Motor neuron (in vitro differentiated cells): ENCODE data around the gene CNNM4. TPM values are rescaled to one million over a fixed set of nuclear protein-coding genes. Genes with fewer than 3 reads are reported as not detected.

Experiments
- ATAC-seq, 8 experiments: fragments of 200-7000 bp; cut with Tn5 transposase; replicated peaks in 6 of 8; 2 replicates each; pipeline ENCODE4 v1.8.0; 2021; ENCODE audit warnings: mild to moderate bottlenecking in 8 of 8, moderate library complexity in 8 of 8
- H3K27ac ChIP-seq, 2 donors: fragments of 250-450 bp; sonication (Bioruptor Pico); 2 replicates each; pipeline ENCODE4 v1.9.0; 2021; ENCODE audit warnings: antibody characterized with exemption in 2 of 2, mild to moderate bottlenecking in 2 of 2, moderate library complexity in 1 of 2
- H3K4me1 ChIP-seq, 2 donors: fragments of 250-450 bp; sonication (Bioruptor Pico); replicated peaks in 1 of 2; 2 replicates each; pipeline ENCODE4 v1.6.1; 2021; ENCODE audit warnings: antibody characterized with exemption in 2 of 2, mild to moderate bottlenecking in 2 of 2, moderate library complexity in 1 of 2
- H3K4me3 ChIP-seq, 5 donors: fragments of 250-450 bp; sonication (Bioruptor Pico); 2 replicates each; pipeline ENCODE4 v1.9.0; 2021; ENCODE audit warnings: antibody characterized with exemption in 5 of 5, mild to moderate bottlenecking in 5 of 5, moderate library complexity in 4 of 5
- WGBS, 10 experiments: fragments of 450-650 bp; shearing (Covaris generic); methylation state at CpG; one replicate each; pipeline ENCODE4 v1.0.0; 2022; 5-methylcytosine and 5-hydroxymethylcytosine counted together
- in situ Hi-C, 9 experiments: fragments of 400-800 bp; cut with MboI; loops; one replicate each; pipeline ENCODE4 v1.15.0; 2021; ENCODE audit warnings: low sequenced_read_pairs in 9 of 9, low pct_unique_long_range_greater_than_20kb in 2 of 9; ENCODE audit not compliant: unreplicated experiment in 9 of 9
- total RNA-seq, 8 experiments: library from RNA; unstranded; fragments of 300-600 nt; gene quantifications; 2 replicates each; pipeline versions ENCODE4 v1.2.3 to v1.2.4, GENCODE V29; 2022

CNNM4 gene
- total RNA-seq, 8 experiments from 2014 or later: 2.0 to 15.7 (median 6.1) TPM

DNA sequence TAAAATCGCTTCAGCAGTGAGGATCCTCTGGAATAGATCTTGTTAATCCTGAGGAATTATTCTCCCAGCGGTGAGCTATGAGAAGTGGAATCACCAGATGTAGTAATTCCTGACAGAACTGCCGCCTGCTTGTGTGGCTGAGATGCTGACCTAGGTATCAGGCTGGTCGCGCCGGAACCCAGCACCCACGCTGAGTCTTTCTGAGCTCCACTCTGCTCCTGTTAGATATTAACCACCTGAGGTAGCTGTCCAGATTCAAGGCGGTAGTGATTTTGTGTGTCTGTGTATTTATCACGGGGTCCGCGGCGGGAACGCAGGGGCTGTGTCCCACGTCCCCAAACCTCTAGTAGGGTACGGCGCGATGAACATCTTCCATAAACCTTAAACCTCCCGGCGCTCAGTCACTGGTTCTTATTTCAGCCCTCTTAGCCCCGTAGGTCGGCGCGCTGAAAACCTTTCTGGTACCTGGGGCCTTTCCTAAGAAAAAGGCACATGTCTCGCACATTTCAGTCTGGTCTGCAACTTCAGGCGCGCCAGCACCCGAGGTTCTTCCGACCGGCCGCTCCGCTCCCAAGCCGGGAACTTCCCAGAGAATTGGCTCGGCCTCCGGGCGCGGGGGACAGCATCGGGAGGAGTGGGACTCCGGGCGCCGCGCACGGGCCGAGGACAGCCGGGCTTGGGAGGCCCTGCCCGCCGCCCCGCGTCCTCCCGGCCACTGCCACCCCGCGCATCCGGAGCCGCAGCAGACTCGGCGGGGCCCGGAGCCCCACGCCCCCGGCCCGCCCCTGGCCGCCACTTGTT is 54.8 kb downstream of the CNNM4 start:
- peaks cover 16 to 28% of the 10 kb centered on the region in 2 donors for H3K4me1 ChIP-seq

GRCh38 chr2:96816127-96816835 is 55.6 kb downstream of the CNNM4 start, which contains the start of gene CNNM3:
Gene CNNM3 (plus strand): TSS chr2:96816268. CDS start chr2:96816278, 10 bp downstream.
- Histone ChIP-seq H3K4me3 (peak within 1 kb of the TSS; percentile 59 to 88 (median 65)), H3K27ac (peak within 1 kb of the TSS; percentile 83 to 90), H3K4me1 (peaks cover 16 to 33% of the 10 kb centered on the region in 2 donors)
- in situ Hi-C loops: no loop called here
- WGBS, 10 experiments: 0% methylated on average over 9 of the region's 103 CpGs; no CpG with 5 or more reads in 9 of the 10 experiments
- ATAC-seq: peak; percentile 87 to 93 (median 92)

More for the DNA sequence above, 54.8 kb downstream of the CNNM4 start:
- Histone ChIP-seq H3K27ac (peak overlapping the region in 1 of 2 donors; percentile 4), H3K4me3 (peak overlapping the region; percentile 59 to 88 (median 65))
- WGBS, 10 experiments: 0 to 20% (median 2%) methylated on average over 1 to 22 of the region's 60 CpGs; no CpG with 5 or more reads in 3 of the 10 experiments
- in situ Hi-C loops: no loop called here
- peak in 4 of 8 experiments; percentile 0 to 23 (median 12) for ATAC-seq

GRCh38 chr2:96816836-96817702 is 56.4 kb downstream of the CNNM4 start:
- Histone ChIP-seq H3K4me3 (peak overlapping the region; percentile 59 to 88 (median 65)), H3K27ac (peak overlapping the region; percentile 83 to 90), H3K4me1 (peaks cover 16 to 37% of the 10 kb centered on the region in 2 donors)
- in situ Hi-C loops: no loop called here
- WGBS, 10 experiments: 0 to 2% (median 0%) methylated on average over 4 to 21 of the region's 89 CpGs; no CpG with 5 or more reads in 4 of the 10 experiments
- ATAC-seq: peak in 6 of 8 experiments; percentile 0 to 42 (median 1)

DNA sequence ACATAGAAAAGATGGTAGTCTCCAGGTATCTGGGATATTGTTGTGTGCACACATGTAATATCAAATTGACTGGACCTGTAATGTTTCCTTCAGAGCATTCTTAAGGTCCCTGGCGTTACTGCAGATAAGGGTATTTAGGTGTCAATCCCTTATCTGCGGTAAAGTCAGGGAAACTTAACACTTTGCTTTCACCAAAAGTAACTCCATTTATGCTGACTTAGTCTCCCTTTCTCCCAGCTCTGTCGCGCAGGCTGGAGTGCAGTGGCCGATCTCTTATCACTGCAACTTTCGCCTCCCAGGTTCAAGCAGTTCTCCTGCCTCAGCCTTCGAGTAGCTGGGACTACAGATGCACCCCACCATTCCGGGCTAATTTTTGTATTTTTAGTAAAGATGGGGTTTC is 57.2 kb downstream of the CNNM4 start:
- WGBS, 10 experiments: 40 to 94% (median 80%) methylated on average over 1 to 8 of the region's 8 CpGs; no CpG with 5 or more reads in 3 of the 10 experiments
- H3K4me1 ChIP-seq: peaks cover 16 to 37% of the 10 kb centered on the region in 2 donors
- H3K4me3 ChIP-seq: peak overlapping the region; percentile 59 to 88 (median 65)
- in situ Hi-C loops: no loop called here
- ATAC-seq: no peak
- H3K27ac ChIP-seq: no peak overlapping the region

DNA sequence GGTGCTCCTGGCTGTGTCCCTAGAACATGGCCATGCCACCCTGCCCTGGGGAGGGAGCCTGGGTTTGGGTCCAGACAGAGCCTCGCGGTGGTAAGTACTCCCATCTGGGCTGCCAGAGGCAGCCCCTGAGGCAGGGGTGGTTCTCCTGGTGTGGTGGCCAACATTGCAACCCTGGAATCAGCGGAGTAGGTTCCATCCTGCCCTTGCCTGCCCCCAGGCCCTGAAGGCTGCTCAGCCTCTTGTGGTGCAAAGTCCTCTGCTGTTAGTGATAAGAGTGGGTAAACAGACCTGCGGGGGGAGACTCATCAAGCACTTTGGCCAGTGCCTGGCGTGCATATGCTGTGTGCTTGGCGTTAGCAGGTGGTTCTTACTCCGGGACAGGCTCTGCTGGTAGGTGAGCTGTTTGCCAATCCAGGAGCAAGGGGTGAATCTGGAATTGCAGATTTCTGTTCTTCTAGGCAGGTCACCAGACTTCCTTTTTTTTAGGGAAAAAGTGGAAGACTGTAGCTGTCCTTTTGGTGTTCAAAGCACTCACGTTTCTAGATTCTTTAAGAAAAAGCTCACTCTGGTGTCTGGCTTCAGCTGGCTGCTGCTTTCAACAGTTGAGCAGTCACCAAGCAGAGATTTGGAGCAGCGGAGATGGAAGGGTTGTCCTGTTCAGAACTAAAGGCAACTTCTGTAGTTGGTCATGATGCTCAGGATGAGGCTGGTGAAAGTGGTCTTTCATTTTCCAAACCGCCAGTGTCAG is 58.6 kb downstream of the CNNM4 start:
- WGBS, 10 experiments: 0 to 100% (median 83%) methylated on average over 1 to 6 of the region's 10 CpGs; no CpG with 5 or more reads in 2 of the 10 experiments
- in situ Hi-C loops: no loop called here
- Histone ChIP-seq H3K4me1 (peaks cover 16 to 37% of the 10 kb centered on the region in 2 donors), H3K4me3 (no peak overlapping the region), H3K27ac (no peak overlapping the region)
- ATAC-seq: no peak

- 50 to 100% (median 90%) methylated on average over 2 to 10 of the region's 12 CpGs; no CpG with 5 or more reads in 2 of the 10 experiments for WGBS, 10 experiments
- Histone ChIP-seq H3K4me3 (no peak overlapping the region), H3K27ac (no peak overlapping the region), H3K4me1 (peaks cover 16 to 37% of the 10 kb centered on the region in 2 donors)
- in situ Hi-C loops: no loop called here
- no peak for ATAC-seq
These were observed 59.3 kb downstream of the CNNM4 start for GRCh38 chr2:96819876-96820511.

DNA sequence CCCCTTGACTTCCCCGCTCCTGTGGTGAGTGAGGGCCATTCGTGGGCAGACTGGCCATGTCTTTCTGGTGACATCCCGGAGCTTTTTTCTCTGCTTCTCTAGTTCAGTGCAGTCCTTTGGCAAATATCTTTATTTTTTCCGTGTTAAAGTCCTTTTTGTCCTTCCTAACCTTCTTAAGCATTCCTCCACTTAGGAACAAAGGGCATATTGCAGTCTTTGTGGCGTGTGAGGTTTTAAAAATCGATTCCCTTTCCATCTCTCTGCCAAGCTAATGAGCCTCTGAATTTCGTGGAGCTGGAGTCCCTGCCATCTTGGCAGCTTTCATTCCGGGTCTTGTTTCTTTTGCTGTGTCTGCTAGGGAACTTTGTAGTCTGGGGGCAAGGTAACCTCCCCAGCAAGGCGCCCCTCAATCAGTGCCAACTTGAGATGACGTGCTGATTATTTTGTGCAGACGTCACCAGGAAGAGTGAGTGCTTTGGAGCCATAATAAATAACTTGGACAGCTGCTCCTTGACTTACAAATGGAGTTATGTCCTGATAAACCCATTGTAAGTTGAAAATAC is 60.5 kb downstream of the CNNM4 start:
- H3K4me1 ChIP-seq: peaks cover 16 to 37% of the 10 kb centered on the region in 2 donors
- H3K27ac ChIP-seq: no peak overlapping the region
- WGBS, 10 experiments: 76 to 90% (median 80%) methylated on average over 2 to 9 of the region's 11 CpGs; no CpG with 5 or more reads in 1 of the 10 experiments
- H3K4me3 ChIP-seq: no peak overlapping the region
- in situ Hi-C loops: no loop called here
- ATAC-seq: no peak

GRCh38 chr2:96822786-96823185 is 62.1 kb downstream of the CNNM4 start:
- H3K4me3 ChIP-seq: no peak overlapping the region
- in situ Hi-C loops: no loop called here
- ATAC-seq: no peak
- H3K4me1 ChIP-seq: peaks cover 14 to 32% of the 10 kb centered on the region in 2 donors
- no peak overlapping the region for H3K27ac ChIP-seq
- 71 to 100% (median 96%) methylated on average over 1 to 4 of the region's 4 CpGs; no CpG with 5 or more reads in 5 of the 10 experiments for WGBS, 10 experiments

DNA sequence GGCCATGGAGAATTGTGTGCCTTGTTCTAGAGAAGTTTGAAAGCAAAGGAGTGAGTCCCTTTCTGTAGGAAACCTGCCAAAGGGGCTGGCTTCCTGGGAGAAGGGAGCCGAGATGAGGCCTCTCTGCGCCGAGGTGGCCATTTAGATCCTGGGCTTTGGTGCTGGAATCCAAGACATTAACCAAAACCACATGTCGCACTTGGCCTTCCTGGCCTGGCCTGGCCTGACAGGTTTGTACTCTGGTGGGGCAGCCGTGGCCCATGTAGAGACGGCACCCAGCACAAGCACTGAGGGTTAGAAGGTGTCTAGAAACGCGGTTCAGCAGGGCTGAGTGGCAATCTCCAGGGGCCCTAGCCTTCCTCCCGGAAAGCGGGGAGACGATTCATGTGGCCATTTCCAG is 62.5 kb downstream of the CNNM4 start:
- H3K27ac ChIP-seq: no peak overlapping the region

GRCh38 chr2:96824079-96824870 is 63.6 kb downstream of the CNNM4 start:
- no peak overlapping the region for H3K27ac ChIP-seq
- 58 to 100% (median 90%) methylated on average over 1 to 4 of the region's 6 CpGs; no CpG with 5 or more reads in 4 of the 10 experiments for WGBS, 10 experiments
- in situ Hi-C loops: no loop called here
- no peak overlapping the region for H3K4me3 ChIP-seq
- peaks cover 0 to 17% of the 10 kb centered on the region in 2 donors for H3K4me1 ChIP-seq
- ATAC-seq: peak in 2 of 8 experiments; percentile 32 to 45

More for the DNA sequence above, 62.5 kb downstream of the CNNM4 start:
- H3K4me3 ChIP-seq: no peak overlapping the region
- WGBS, 10 experiments: 20 to 100% (median 90%) methylated on average over 1 to 7 of the region's 11 CpGs; no CpG with 5 or more reads in 3 of the 10 experiments
- no peak for ATAC-seq
- in situ Hi-C loops: no loop called here
- H3K4me1 ChIP-seq: peaks cover 10 to 28% of the 10 kb centered on the region in 2 donors
